ENCODE data around the gene DDX27. TPM values are rescaled to one million over a fixed set of nuclear protein-coding genes. Genes with fewer than 3 reads are reported as not detected.

Gene DDX27
- total RNA-seq, 2 donors from 2014 or later, result 18.2 to 42.8 TPM

GRCh38 chr20:49247169-49247723, 28.0 kb downstream of the DDX27 start:
- ATAC-seq (no peak), DNase-seq (no peak)
- no peak overlapping the region for H3K4me3 ChIP-seq
- peaks cover 4% of the 10 kb centered on the region for H3K4me1 ChIP-seq
- whole genome bisulfite sequencing, 2 donors, result 87 to 93% methylated on average over 7 to 8 of the region's 8 CpGs
- no peaks in the 10 kb centered on the region for H3K9me3 ChIP-seq
- no peaks in the 10 kb centered on the region for H3K27me3 ChIP-seq
- no peak overlapping the region for H3K27ac ChIP-seq
- intact Hi-C loops (cut with DNase I), result no loop called here
- peaks cover 0 to 38% of the 10 kb centered on the region in 2 donors for H3K36me3 ChIP-seq (replicated peaks in 1 of 2; ENCODE audit: insufficient read depth in 1 of 2, low read depth in 2 of 2)
- TF ChIP-seq, protein P1, sequence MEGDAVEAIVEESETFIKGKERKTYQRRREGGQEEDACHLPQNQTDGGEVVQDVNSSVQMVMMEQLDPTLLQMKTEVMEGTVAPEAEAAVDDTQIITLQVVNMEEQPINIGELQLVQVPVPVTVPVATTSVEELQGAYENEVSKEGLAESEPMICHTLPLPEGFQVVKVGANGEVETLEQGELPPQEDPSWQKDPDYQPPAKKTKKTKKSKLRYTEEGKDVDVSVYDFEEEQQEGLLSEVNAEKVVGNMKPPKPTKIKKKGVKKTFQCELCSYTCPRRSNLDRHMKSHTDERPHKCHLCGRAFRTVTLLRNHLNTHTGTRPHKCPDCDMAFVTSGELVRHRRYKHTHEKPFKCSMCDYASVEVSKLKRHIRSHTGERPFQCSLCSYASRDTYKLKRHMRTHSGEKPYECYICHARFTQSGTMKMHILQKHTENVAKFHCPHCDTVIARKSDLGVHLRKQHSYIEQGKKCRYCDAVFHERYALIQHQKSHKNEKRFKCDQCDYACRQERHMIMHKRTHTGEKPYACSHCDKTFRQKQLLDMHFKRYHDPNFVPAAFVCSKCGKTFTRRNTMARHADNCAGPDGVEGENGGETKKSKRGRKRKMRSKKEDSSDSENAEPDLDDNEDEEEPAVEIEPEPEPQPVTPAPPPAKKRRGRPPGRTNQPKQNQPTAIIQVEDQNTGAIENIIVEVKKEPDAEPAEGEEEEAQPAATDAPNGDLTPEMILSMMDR (IDR thresholded peaks at IDR 0.05), result no peak
- TF ChIP-seq POLR2A (IDR thresholded peaks at IDR 0.05), result no peak

DNA sequence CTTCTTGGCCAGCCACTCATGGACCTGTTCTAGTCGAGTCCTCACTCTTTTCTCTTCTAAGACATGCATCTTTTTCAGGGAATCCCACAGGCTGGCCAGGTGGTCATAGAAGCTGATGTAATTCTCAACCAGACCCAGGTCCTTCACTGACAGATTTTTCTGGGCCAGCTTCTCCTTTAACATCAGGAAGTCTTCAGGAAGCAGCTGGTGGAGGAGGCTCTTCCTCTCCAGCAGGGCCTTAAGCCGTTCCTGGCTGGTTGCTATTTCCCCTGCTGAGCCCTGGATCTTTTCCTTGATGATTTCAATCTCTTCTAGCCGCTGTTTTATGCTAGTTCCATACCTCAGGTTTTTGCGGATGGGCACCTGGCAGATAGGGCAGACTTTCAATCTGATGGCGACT, 28.6 kb downstream of the DDX27 start:
- Histone ChIP-seq H3K36me3 (replicated peaks in 1 of 2; ENCODE audit: insufficient read depth in 1 of 2, low read depth in 2 of 2) (peaks cover 0 to 35% of the 10 kb centered on the region in 2 donors), H3K9me3 (no peaks in the 10 kb centered on the region), H3K27me3 (no peaks in the 10 kb centered on the region), H3K4me1 (peaks cover 10% of the 10 kb centered on the region), H3K27ac (no peak overlapping the region), H3K4me3 (no peak overlapping the region)
- TF ChIP-seq, protein P1 (IDR thresholded peaks at IDR 0.05), result no peak
- no peak for TF ChIP-seq POLR2A (IDR thresholded peaks at IDR 0.05)
- DNase-seq (no peak), ATAC-seq (no peak)
- intact Hi-C loops (cut with DNase I), result no loop called here
- WGBS, 2 donors, result 79 to 89% methylated on average over 5 of the region's 5 CpGs

GRCh38 chr20:49248301-49248700, 29.1 kb downstream of the DDX27 start:
- peaks cover 12% of the 10 kb centered on the region for H3K4me1 ChIP-seq
- H3K9me3 ChIP-seq, result no peaks in the 10 kb centered on the region
- 84% methylated on average over 10 of the region's 10 CpGs; no CpG with 5 or more reads in 1 of the 2 donors for WGBS, 2 donors
- H3K27ac ChIP-seq, result no peak overlapping the region
- no peak for DNase-seq
- no peak overlapping the region for H3K4me3 ChIP-seq
- no peak for TF ChIP-seq POLR2A (IDR thresholded peaks at IDR 0.05)
- TF ChIP-seq, protein P1 (IDR thresholded peaks at IDR 0.05), result no peak
- peaks cover 0 to 34% of the 10 kb centered on the region in 2 donors for H3K36me3 ChIP-seq (replicated peaks in 1 of 2; ENCODE audit: insufficient read depth in 1 of 2, low read depth in 2 of 2)
- H3K27me3 ChIP-seq, result no peaks in the 10 kb centered on the region
- intact Hi-C loops (cut with DNase I), result no loop called here
- no peak for ATAC-seq

- 80 to 85% methylated on average over 9 to 18 of the region's 18 CpGs for WGBS, 2 donors
- intact Hi-C loops (cut with DNase I), result no loop called here
- no peak for DNase-seq
- Histone ChIP-seq H3K9me3 (no peaks in the 10 kb centered on the region), H3K27me3 (no peaks in the 10 kb centered on the region), H3K4me1 (peaks cover 12% of the 10 kb centered on the region), H3K4me3 (no peak overlapping the region), H3K36me3 (replicated peaks in 1 of 2; ENCODE audit: insufficient read depth in 1 of 2, low read depth in 2 of 2) (peaks cover 0 to 32% of the 10 kb centered on the region in 2 donors), H3K27ac (no peak overlapping the region)
- TF ChIP-seq, protein P1 (IDR thresholded peaks at IDR 0.05), result no peak
- no peak for TF ChIP-seq POLR2A (IDR thresholded peaks at IDR 0.05)
- ATAC-seq, result no peak
Measured at GRCh38 chr20:49248879-49249665, 29.9 kb downstream of the DDX27 start.
